PFSK-1 (cell line): Measurements from ENCODE around the gene STAMBP.

ENCODE experiments used
- FOXP2 ChIP-seq: optimal IDR thresholded peaks from 2 replicates; pipeline ENCODE3; 2011; ENCODE audit warnings: borderline replicate concordance, control low read depth, inconsistent platforms; ENCODE audit not compliant: insufficient read depth; ENCODE audit errors: extremely low read length, extremely low read depth
- POLR2AphosphoS5 ChIP-seq: IDR thresholded peaks from 2 replicates; pipeline ENCODE4 v1.6.1; 2012; ENCODE audit warnings: low read depth, mild to moderate bottlenecking, control low read depth, low read length, moderate library complexity
- REST ChIP-seq, 2 experiments: IDR thresholded peaks; 2 replicates each; pipeline versions ENCODE4 v1.6.1 to v1.8.0; 2011 to 2012; ENCODE audit warnings: low read depth in 2 of 2, low read length in 2 of 2, control low read depth in 1 of 2, inconsistent platforms in 1 of 2, mild to moderate bottlenecking in 1 of 2, moderate library complexity in 1 of 2; ENCODE audit not compliant: insufficient read depth in 1 of 2
- SIN3A ChIP-seq: IDR thresholded peaks from 2 replicates; pipeline ENCODE4 v1.6.1; 2012; ENCODE audit warnings: mild to moderate bottlenecking, low read length, moderate library complexity, borderline replicate concordance; ENCODE audit not compliant: insufficient read depth
- TAF1 ChIP-seq: IDR thresholded peaks from 2 replicates; pipeline ENCODE4 v1.6.1; 2012; ENCODE audit warnings: low read length, control low read depth, borderline replicate concordance; ENCODE audit not compliant: insufficient read depth

STAMBP gene

GRCh38 chr2:73922681-73923080 is 93.9 kb downstream of the STAMBP start:
- TF ChIP-seq REST (IDR thresholded peaks at IDR 0.05; ENCODE audit: insufficient read depth in 1 of 2, low read depth in 2 of 2, low read length in 2 of 2) (no peak), TAF1 (no peak), FOXP2 (no peak), POLR2AphosphoS5 (no peak), SIN3A (no peak)
